Hepatocyte (in vitro differentiated cells): ENCODE results near the gene MTA3.

Experiments
- EZH2 ChIP-seq: fragments of 200-600 bp; sonication (generic); IDR thresholded peaks from 2 replicates; pipeline ENCODE4 v1.6.1; 2016; ENCODE audit warnings: antibody characterized with exemption, mild to moderate bottlenecking, borderline replicate concordance
- EZH2phosphoT487 ChIP-seq: fragments of 200-600 bp; sonication (generic); IDR thresholded peaks from one replicate; pipeline ENCODE4 v1.6.1; 2018; ENCODE audit warnings: antibody characterized with exemption, mild to moderate bottlenecking, low read depth, moderate library complexity; ENCODE audit not compliant: unreplicated experiment, severe bottlenecking
- TF ChIP-seq, protein P1 (sequence below): fragments of 200-600 bp; sonication (generic); IDR thresholded peaks from 2 replicates; pipeline ENCODE4 v1.5.1; 2016; ENCODE audit warnings: antibody characterized with exemption, mild to moderate bottlenecking; ENCODE audit not compliant: poor library complexity

GRCh38 chr2:42537493-42537892 is 30.9 kb upstream of the MTA3 start:
- TF ChIP-seq, protein P1, sequence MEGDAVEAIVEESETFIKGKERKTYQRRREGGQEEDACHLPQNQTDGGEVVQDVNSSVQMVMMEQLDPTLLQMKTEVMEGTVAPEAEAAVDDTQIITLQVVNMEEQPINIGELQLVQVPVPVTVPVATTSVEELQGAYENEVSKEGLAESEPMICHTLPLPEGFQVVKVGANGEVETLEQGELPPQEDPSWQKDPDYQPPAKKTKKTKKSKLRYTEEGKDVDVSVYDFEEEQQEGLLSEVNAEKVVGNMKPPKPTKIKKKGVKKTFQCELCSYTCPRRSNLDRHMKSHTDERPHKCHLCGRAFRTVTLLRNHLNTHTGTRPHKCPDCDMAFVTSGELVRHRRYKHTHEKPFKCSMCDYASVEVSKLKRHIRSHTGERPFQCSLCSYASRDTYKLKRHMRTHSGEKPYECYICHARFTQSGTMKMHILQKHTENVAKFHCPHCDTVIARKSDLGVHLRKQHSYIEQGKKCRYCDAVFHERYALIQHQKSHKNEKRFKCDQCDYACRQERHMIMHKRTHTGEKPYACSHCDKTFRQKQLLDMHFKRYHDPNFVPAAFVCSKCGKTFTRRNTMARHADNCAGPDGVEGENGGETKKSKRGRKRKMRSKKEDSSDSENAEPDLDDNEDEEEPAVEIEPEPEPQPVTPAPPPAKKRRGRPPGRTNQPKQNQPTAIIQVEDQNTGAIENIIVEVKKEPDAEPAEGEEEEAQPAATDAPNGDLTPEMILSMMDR: no peak
- TF ChIP-seq EZH2phosphoT487 (no peak), EZH2 (no peak)
